ENCODE results near the gene MEX3A. TPM values are rescaled to one million over a fixed set of nuclear protein-coding genes. Genes with fewer than 3 reads are reported as not detected.

The MEX3A gene
- total RNA-seq, 4 donors from 2014 or later, result 0.15 to 1.4 (median 0.65) TPM

GRCh38 chr1:156108057-156108456 is 25.8 kb upstream of the MEX3A start:
- no peaks in the 10 kb centered on the region for H3K9me3 ChIP-seq
- DNase-seq, result no peak
- no peaks in the 10 kb centered on the region for H3K27me3 ChIP-seq
- no peak overlapping the region for H3K4me3 ChIP-seq
- no peak for TF ChIP-seq POLR2A (IDR thresholded peaks at IDR 0.05)
- TF ChIP-seq CTCF (IDR thresholded peaks at IDR 0.05), result no peak
- peak overlapping the region in 3 of 4 donors; percentile 40 to 96 (median 92) for H3K27ac ChIP-seq
- WGBS, 2 donors, result 61 to 64% methylated on average over 3 of the region's 3 CpGs
- intact Hi-C loops (cut with DNase I), result no loop called here
- H3K36me3 ChIP-seq, result no peaks in the 10 kb centered on the region
- H3K4me1 ChIP-seq, result peaks cover 45 to 87% (median 52%) of the 10 kb centered on the region in 3 donors

- Histone ChIP-seq H3K9me3 (no peaks in the 10 kb centered on the region), H3K4me1 (peaks cover 55 to 87% (median 56%) of the 10 kb centered on the region in 3 donors), H3K27me3 (no peaks in the 10 kb centered on the region), H3K36me3 (no peaks in the 10 kb centered on the region), H3K4me3 (peak overlapping the region in 3 of 4 donors; percentile 39 to 61 (median 40)), H3K27ac (peak overlapping the region; percentile 90 to 96 (median 92))
- intact Hi-C loops (cut with DNase I), result no loop called here
- no peak for TF ChIP-seq POLR2A (IDR thresholded peaks at IDR 0.05)
- TF ChIP-seq CTCF (IDR thresholded peaks at IDR 0.05), result no peak
- 45 to 60% methylated on average over 6 to 8 of the region's 14 CpGs for WGBS, 2 donors
- no peak for DNase-seq
Observed at GRCh38 chr1:156106624-156107488, 24.6 kb upstream of the MEX3A start.

DNA sequence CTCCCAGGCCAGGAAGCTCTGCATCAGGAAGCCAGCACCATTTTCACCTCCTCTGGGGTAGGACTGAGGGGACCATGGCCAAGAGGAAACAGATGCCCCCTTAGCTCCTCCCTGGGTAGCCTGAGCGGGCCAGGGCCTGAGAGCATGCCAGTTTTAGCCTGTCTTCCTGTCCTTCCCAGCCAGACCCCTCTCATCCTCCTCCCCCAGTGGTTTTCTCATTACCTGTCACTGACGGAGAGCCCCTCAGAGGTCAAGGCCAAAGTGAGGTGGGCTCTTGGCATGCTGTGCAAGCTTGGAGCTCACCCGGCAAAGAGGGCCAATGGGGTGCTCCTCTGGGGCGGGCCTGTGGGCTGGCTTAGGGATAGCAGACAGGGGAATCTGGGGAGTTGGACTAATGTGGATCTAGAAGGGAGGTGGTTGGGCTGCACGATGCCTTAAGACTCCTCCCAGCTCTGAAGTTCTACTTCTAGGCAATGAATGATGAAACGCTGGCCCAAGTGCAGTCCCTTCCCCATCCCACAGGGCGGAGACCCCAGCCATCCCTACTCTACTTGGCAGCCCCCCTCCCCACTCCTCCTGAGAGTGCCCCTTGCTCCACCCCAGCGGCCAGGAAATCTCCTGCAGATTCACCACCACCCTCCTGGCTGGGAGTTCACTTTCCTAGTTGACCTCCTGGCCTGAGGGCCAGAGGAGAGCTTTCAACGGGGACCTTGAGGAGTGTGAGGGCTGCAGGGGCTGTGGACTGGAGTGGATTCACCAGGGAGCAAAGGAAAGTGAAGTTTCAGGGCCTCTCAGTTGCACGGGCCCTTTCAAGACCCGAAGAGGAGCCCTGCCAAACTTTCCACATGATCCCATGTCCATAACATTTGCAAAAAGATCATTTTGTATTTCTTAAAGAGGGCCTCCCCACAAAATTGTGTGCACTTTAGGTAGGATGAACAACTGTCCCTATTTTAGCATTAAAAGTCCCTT is 22.9 kb upstream of the MEX3A start:
- H3K4me3 ChIP-seq, result peak overlapping the region; percentile 18 to 61 (median 40)
- intact Hi-C loops (cut with DNase I), result no loop called here
- H3K9me3 ChIP-seq, result no peaks in the 10 kb centered on the region
- H3K27me3 ChIP-seq, result no peaks in the 10 kb centered on the region
- WGBS, 2 donors, result 10 to 43% methylated on average over 7 to 8 of the region's 11 CpGs
- TF ChIP-seq CTCF (IDR thresholded peaks at IDR 0.05) (no peak), POLR2A (IDR thresholded peaks at IDR 0.05) (peak in 1 of 4 donors; percentile 37)
- peaks cover 68 to 93% (median 69%) of the 10 kb centered on the region in 3 donors for H3K4me1 ChIP-seq
- no peaks in the 10 kb centered on the region for H3K36me3 ChIP-seq
- H3K27ac ChIP-seq, result peak overlapping the region; percentile 90 to 96 (median 92)
- DNase-seq, result no peak

DNA sequence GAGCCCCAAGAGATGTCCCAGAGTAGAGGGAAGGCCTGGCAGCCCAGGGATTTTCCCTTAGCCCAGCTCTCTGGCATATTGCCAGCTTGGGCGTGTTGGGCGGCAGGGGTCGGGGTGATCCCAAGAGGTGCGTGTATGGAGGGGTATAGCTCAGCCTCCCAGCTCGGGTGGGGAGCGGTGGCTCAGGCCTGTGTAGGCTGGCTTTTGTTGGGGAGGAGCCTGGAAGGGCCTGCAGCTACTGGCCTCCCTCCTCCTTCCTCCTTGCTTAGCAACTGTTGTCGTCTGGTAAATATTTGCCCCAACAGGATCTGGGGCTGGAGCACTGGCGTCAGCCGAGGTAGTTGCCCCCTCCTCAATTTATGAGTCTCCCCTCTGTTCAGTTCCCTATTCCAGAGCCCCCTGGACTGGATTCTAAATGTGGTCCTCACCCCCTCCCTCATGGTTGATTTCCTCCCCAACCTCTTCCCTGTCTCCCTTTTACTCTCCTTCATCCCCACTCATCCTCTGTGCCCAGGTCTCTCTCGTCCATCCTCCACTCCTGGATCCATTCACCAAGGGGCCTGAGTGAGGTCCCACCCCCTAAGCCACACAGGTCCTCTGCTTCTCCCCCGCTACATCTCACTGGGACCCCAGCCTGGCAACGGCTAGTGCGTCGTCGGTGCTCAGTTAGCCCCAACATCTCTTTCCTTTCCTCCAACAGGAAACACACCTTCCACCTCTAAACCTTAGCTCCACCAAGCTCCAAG is 22.0 kb upstream of the MEX3A start:
- H3K27me3 ChIP-seq, result no peaks in the 10 kb centered on the region
- H3K27ac ChIP-seq, result peak overlapping the region; percentile 90 to 96 (median 92)
- no peak for DNase-seq
- no peaks in the 10 kb centered on the region for H3K9me3 ChIP-seq
- peaks cover 72 to 99% (median 73%) of the 10 kb centered on the region in 3 donors for H3K4me1 ChIP-seq
- no peaks in the 10 kb centered on the region for H3K36me3 ChIP-seq
- intact Hi-C loops (cut with DNase I), result no loop called here
- peak overlapping the region in 1 of 4 donors; percentile 2 for H3K4me3 ChIP-seq
- TF ChIP-seq POLR2A (IDR thresholded peaks at IDR 0.05) (no peak), CTCF (IDR thresholded peaks at IDR 0.05) (no peak)
- WGBS, 2 donors, result 23 to 29% methylated on average over 8 to 9 of the region's 15 CpGs

Data from esophagus squamous epithelium (tissue), 5 donors.